ENCODE measurements around the gene GNA14.
A peak's percentile ranks its signal among the peaks of the same experiment; 100 is the strongest.

Gene GNA14

DNA sequence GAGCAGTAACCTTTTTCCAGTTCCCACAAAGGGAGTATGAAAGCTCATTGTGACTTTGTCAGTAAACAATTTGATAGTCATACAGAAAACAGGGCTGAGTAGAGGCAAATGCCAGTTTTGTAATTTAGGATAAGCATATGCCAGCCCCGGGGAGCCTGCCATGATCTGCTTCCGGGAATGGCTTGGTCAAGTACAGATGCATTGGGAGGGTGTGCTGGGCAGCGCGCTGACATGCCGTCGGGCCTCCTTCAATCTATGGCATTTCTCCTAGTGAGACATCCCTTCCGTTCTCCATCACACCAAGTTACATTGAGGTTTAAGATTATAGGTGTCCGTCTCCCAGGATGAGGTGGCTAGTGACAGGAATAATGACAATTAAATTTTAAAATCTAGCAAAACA lies 48.6 kb downstream of the GNA14 start:
- no peaks in the 10 kb centered on the region for H3K36me3 ChIP-seq (ENCODE audit: control insufficient read depth in 1 of 2, insufficient read depth in 2 of 2, low read length in 2 of 2)
- H3K4me3 ChIP-seq (ENCODE audit: low read depth in 1 of 2, low read length in 2 of 2) = no peak overlapping the region
- H3K27me3 ChIP-seq (ENCODE audit: low read depth, low read length) = no peaks in the 10 kb centered on the region
- peaks cover 0 to 33% of the 10 kb centered on the region in 2 donors for H3K4me1 ChIP-seq (ENCODE audit: control insufficient read depth in 1 of 2, insufficient read depth in 2 of 2, low read length in 2 of 2)
- H3K27ac ChIP-seq (ENCODE audit: low read length) = peak overlapping the region; percentile 5
- H3K9me3 ChIP-seq (ENCODE audit: control insufficient read depth in 1 of 2, low read length in 2 of 2) = no peaks in the 10 kb centered on the region

GRCh38 chr9:77598991-77599390 lies 49.1 kb downstream of the GNA14 start:
- peak overlapping the region; percentile 6 for H3K27ac ChIP-seq (ENCODE audit: low read length)
- no peak overlapping the region for H3K4me3 ChIP-seq (ENCODE audit: low read depth in 1 of 2, low read length in 2 of 2)
- no peaks in the 10 kb centered on the region for H3K9me3 ChIP-seq (ENCODE audit: control insufficient read depth in 1 of 2, low read length in 2 of 2)
- H3K27me3 ChIP-seq (ENCODE audit: low read depth, low read length) = no peaks in the 10 kb centered on the region
- H3K36me3 ChIP-seq (ENCODE audit: control insufficient read depth in 1 of 2, insufficient read depth in 2 of 2, low read length in 2 of 2) = no peaks in the 10 kb centered on the region
- peaks cover 0 to 33% of the 10 kb centered on the region in 2 donors for H3K4me1 ChIP-seq (ENCODE audit: control insufficient read depth in 1 of 2, insufficient read depth in 2 of 2, low read length in 2 of 2)

DNA sequence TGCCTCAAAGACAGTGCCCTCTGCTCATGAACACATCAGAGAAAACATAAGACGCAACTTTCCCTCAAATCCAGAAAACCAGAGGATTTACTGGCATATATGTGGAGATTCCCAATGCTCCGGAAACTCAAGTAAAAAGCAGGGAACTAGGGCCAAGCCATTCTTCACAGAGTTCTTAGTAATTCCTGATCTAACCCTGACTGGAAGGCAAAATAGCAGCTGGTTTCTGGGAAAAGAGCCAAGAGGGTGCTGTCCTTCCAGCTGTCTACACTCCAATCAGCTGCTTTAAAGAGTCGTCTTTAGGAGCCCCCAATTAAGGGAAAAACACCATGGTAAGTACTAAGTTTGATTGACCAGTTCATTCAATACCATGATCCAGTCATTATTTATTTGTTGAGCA lies 49.6 kb downstream of the GNA14 start:
- Histone ChIP-seq H3K27me3 (ENCODE audit: low read depth, low read length) (no peaks in the 10 kb centered on the region), H3K36me3 (ENCODE audit: control insufficient read depth in 1 of 2, insufficient read depth in 2 of 2, low read length in 2 of 2) (no peaks in the 10 kb centered on the region), H3K9me3 (ENCODE audit: control insufficient read depth in 1 of 2, low read length in 2 of 2) (no peaks in the 10 kb centered on the region), H3K4me1 (ENCODE audit: control insufficient read depth in 1 of 2, insufficient read depth in 2 of 2, low read length in 2 of 2) (peaks cover 0 to 33% of the 10 kb centered on the region in 2 donors), H3K27ac (ENCODE audit: low read length) (peak overlapping the region; percentile 6), H3K4me3 (ENCODE audit: low read depth in 1 of 2, low read length in 2 of 2) (no peak overlapping the region)

DNA sequence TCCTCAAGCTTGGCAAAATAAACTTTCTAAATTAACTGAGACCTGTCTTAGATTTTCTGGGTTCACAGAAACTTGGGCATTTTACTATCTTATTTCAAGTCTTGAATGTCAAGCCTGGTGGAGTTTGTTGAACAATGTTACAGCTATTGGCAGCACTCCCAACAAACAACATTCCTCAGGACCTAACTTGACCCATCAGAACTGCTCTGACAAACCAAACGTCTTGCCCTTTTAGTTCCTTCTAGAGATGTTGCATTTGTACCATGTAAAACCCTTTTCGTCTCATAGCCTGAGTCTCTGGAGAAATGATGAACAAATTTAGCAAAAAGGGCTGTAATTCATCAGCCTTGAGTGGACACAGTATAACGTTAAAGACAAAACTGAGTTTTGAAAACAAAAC lies 51.1 kb downstream of the GNA14 start:
- Histone ChIP-seq H3K27me3 (ENCODE audit: low read depth, low read length) (no peaks in the 10 kb centered on the region), H3K9me3 (ENCODE audit: control insufficient read depth in 1 of 2, low read length in 2 of 2) (no peaks in the 10 kb centered on the region), H3K27ac (ENCODE audit: low read length) (no peak overlapping the region), H3K4me3 (ENCODE audit: low read depth in 1 of 2, low read length in 2 of 2) (no peak overlapping the region), H3K4me1 (ENCODE audit: control insufficient read depth in 1 of 2, insufficient read depth in 2 of 2, low read length in 2 of 2) (peaks cover 0 to 33% of the 10 kb centered on the region in 2 donors), H3K36me3 (ENCODE audit: control insufficient read depth in 1 of 2, insufficient read depth in 2 of 2, low read length in 2 of 2) (no peaks in the 10 kb centered on the region)

DNA sequence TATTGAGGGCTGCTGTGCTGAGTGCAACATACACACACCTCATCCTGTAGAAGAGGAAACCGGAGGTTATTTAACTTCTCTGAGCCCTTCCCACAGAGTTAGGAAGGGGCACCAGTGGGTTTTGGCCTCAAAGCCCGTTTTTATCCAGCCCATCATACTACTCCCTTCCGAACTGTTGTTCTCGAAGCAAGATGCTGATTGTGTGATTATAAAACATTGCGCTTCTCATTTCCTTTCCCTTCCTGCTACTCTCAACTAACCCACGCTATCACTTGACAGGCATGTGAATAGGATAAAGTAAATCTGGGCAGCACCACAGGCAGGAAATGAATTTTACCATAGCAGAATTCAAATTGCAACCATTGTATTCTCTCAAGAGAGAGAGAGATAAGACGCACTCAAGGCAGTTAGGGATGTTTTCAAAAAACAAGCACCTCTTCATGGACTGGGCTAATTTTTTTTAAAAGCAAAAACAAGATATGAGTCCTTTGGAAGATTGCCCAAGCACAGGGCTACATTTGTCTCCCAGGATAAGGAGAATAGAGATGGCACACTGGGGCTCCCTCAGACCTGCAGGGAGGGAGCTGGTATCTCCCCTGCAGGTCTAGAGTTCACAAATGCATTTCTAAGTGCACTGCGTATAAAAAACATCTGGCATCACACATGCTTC lies 52.6 kb downstream of the GNA14 start:
- H3K27me3 ChIP-seq (ENCODE audit: low read depth, low read length) = no peaks in the 10 kb centered on the region
- peaks cover 0 to 33% of the 10 kb centered on the region in 2 donors for H3K4me1 ChIP-seq (ENCODE audit: control insufficient read depth in 1 of 2, insufficient read depth in 2 of 2, low read length in 2 of 2)
- no peaks in the 10 kb centered on the region for H3K9me3 ChIP-seq (ENCODE audit: control insufficient read depth in 1 of 2, low read length in 2 of 2)
- no peak overlapping the region for H3K27ac ChIP-seq (ENCODE audit: low read length)
- H3K36me3 ChIP-seq (ENCODE audit: control insufficient read depth in 1 of 2, insufficient read depth in 2 of 2, low read length in 2 of 2) = no peaks in the 10 kb centered on the region
- H3K4me3 ChIP-seq (ENCODE audit: low read depth in 1 of 2, low read length in 2 of 2) = no peak overlapping the region

GRCh38 chr9:77594963-77595362 lies 53.2 kb downstream of the GNA14 start:
- Histone ChIP-seq H3K4me1 (ENCODE audit: control insufficient read depth in 1 of 2, insufficient read depth in 2 of 2, low read length in 2 of 2) (peaks cover 0 to 33% of the 10 kb centered on the region in 2 donors), H3K27me3 (ENCODE audit: low read depth, low read length) (no peaks in the 10 kb centered on the region), H3K9me3 (ENCODE audit: control insufficient read depth in 1 of 2, low read length in 2 of 2) (no peaks in the 10 kb centered on the region)

DNA sequence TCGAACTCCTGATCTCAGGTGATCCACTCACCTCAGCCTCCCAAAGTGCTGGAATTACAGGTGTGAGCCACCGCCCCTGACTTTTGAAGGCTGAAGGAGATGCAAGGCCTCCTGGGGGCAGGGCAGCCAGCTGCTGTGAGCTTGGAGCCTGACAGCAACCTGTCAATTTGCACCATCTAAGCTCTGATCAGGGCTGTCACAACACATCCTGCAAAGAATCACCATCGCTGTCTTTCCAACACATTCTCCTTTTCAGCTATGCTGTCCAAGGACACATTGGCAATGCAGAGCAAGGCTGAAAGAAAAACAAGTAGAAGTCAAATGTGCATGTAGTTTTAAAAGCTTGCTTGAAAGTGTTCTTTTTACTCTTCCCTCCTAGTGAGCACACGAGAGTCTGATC lies 54.6 kb downstream of the GNA14 start:
- no peaks in the 10 kb centered on the region for H3K27me3 ChIP-seq (ENCODE audit: low read depth, low read length)
- peaks cover 4 to 29% of the 10 kb centered on the region in 2 donors for H3K4me1 ChIP-seq (ENCODE audit: control insufficient read depth in 1 of 2, insufficient read depth in 2 of 2, low read length in 2 of 2)
- H3K9me3 ChIP-seq (ENCODE audit: control insufficient read depth in 1 of 2, low read length in 2 of 2) = no peaks in the 10 kb centered on the region
- H3K36me3 ChIP-seq (ENCODE audit: control insufficient read depth in 1 of 2, insufficient read depth in 2 of 2, low read length in 2 of 2) = no peaks in the 10 kb centered on the region
- H3K27ac ChIP-seq (ENCODE audit: low read length) = no peak overlapping the region
- no peak overlapping the region for H3K4me3 ChIP-seq (ENCODE audit: low read depth in 1 of 2, low read length in 2 of 2)

More at GRCh38 chr9:77594963-77595362, 53.2 kb downstream of the GNA14 start:
- H3K27ac ChIP-seq (ENCODE audit: low read length) = no peak overlapping the region
- no peak overlapping the region for H3K4me3 ChIP-seq (ENCODE audit: low read depth in 1 of 2, low read length in 2 of 2)
- H3K36me3 ChIP-seq (ENCODE audit: control insufficient read depth in 1 of 2, insufficient read depth in 2 of 2, low read length in 2 of 2) = no peaks in the 10 kb centered on the region

DNA sequence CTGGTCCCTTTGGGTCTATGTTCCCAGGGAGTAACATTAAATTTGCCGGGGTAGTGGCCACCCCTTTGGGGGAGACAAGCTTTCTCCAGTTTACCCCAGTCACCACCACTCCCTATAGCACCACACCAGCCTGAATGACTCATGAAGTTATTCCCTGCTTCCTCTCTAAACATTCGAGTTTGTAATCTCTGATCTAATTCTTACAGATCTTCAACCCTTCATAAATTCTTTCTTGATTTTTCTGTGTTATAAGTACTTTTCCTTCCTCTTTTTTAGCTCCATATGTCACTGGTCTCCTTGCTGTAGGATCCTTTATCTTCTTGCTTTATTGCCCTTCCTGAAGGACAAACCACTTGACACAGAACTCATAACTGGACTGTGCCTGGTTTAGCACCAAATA lies 55.6 kb downstream of the GNA14 start:
- H3K36me3 ChIP-seq (ENCODE audit: control insufficient read depth in 1 of 2, insufficient read depth in 2 of 2, low read length in 2 of 2) = no peaks in the 10 kb centered on the region
- no peaks in the 10 kb centered on the region for H3K27me3 ChIP-seq (ENCODE audit: low read depth, low read length)
- H3K4me3 ChIP-seq (ENCODE audit: low read depth in 1 of 2, low read length in 2 of 2) = no peak overlapping the region
- no peaks in the 10 kb centered on the region for H3K9me3 ChIP-seq (ENCODE audit: control insufficient read depth in 1 of 2, low read length in 2 of 2)
- H3K4me1 ChIP-seq (ENCODE audit: control insufficient read depth in 1 of 2, insufficient read depth in 2 of 2, low read length in 2 of 2) = peaks cover 13 to 25% of the 10 kb centered on the region in 2 donors
- H3K27ac ChIP-seq (ENCODE audit: low read length) = no peak overlapping the region

GRCh38 chr9:77589046-77589795 lies 58.9 kb downstream of the GNA14 start:
- H3K9me3 ChIP-seq (ENCODE audit: control insufficient read depth in 1 of 2, low read length in 2 of 2) = no peaks in the 10 kb centered on the region
- H3K4me1 ChIP-seq (ENCODE audit: control insufficient read depth in 1 of 2, insufficient read depth in 2 of 2, low read length in 2 of 2) = peaks cover 5 to 13% of the 10 kb centered on the region in 2 donors
- no peaks in the 10 kb centered on the region for H3K27me3 ChIP-seq (ENCODE audit: low read depth, low read length)
- peak overlapping the region; percentile 58 for H3K27ac ChIP-seq (ENCODE audit: low read length)
- no peaks in the 10 kb centered on the region for H3K36me3 ChIP-seq (ENCODE audit: control insufficient read depth in 1 of 2, insufficient read depth in 2 of 2, low read length in 2 of 2)
- H3K4me3 ChIP-seq (ENCODE audit: low read depth in 1 of 2, low read length in 2 of 2) = no peak overlapping the region

- H3K4me1 ChIP-seq (ENCODE audit: control insufficient read depth in 1 of 2, insufficient read depth in 2 of 2, low read length in 2 of 2) = peaks cover 5 to 13% of the 10 kb centered on the region in 2 donors
- H3K9me3 ChIP-seq (ENCODE audit: control insufficient read depth in 1 of 2, low read length in 2 of 2) = no peaks in the 10 kb centered on the region
- H3K36me3 ChIP-seq (ENCODE audit: control insufficient read depth in 1 of 2, insufficient read depth in 2 of 2, low read length in 2 of 2) = no peaks in the 10 kb centered on the region
- H3K27me3 ChIP-seq (ENCODE audit: low read depth, low read length) = no peaks in the 10 kb centered on the region
- H3K27ac ChIP-seq (ENCODE audit: low read length) = peak overlapping the region; percentile 58
- no peak overlapping the region for H3K4me3 ChIP-seq (ENCODE audit: low read depth in 1 of 2, low read length in 2 of 2)
Observed at GRCh38 chr9:77588271-77588937, 59.7 kb downstream of the GNA14 start.

GRCh38 chr9:77587851-77588250 lies 60.3 kb downstream of the GNA14 start:
- no peaks in the 10 kb centered on the region for H3K9me3 ChIP-seq (ENCODE audit: control insufficient read depth in 1 of 2, low read length in 2 of 2)
- H3K4me1 ChIP-seq (ENCODE audit: control insufficient read depth in 1 of 2, insufficient read depth in 2 of 2, low read length in 2 of 2) = peaks cover 7 to 13% of the 10 kb centered on the region in 2 donors
- peak overlapping the region; percentile 58 for H3K27ac ChIP-seq (ENCODE audit: low read length)
- H3K27me3 ChIP-seq (ENCODE audit: low read depth, low read length) = no peaks in the 10 kb centered on the region
- H3K36me3 ChIP-seq (ENCODE audit: control insufficient read depth in 1 of 2, insufficient read depth in 2 of 2, low read length in 2 of 2) = no peaks in the 10 kb centered on the region
- H3K4me3 ChIP-seq (ENCODE audit: low read depth in 1 of 2, low read length in 2 of 2) = no peak overlapping the region

All from muscle layer of duodenum (tissue), 2 donors.